Measurements from ENCODE around the gene CNPY1. TPM values are rescaled to one million over a fixed set of nuclear protein-coding genes. Genes with fewer than 3 reads are reported as not detected.
A peak's percentile ranks its signal among the peaks of the same experiment; 100 is the strongest.

Gene CNPY1
- total RNA-seq, 8 experiments from 2014 or later, result 0.17 to 0.46 (median 0.28) TPM; not detected in 5

DNA sequence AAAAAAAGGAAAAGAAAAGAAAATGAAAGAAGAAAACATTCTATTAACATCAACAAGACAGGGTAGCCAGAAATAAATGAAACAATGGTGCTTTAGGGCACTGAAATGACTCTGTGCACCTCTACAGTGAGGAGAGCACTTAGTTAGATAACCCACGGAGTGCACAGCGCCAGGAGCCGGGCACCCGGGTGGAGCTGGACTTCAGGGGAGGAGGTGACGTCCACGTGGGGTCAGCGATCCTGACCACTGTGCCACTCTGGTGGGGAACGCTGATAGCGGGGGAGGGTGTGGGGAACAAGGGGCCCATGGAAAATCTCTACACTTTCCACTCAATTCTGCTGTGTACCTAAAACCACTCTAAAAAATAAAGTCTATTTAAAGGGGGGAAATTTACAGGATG is 15.7 kb upstream of the CNPY1 start:
- Histone ChIP-seq H3K4me3 (no peak overlapping the region), H3K27ac (no peak overlapping the region), H3K4me1 (replicated peaks in 1 of 2) (peaks cover 0 to 6% of the 10 kb centered on the region in 2 donors)
- ATAC-seq (replicated peaks in 6 of 8), result no peak
- in situ Hi-C loops (cut with MboI; ENCODE audit: low pct_unique_long_range_greater_than_20kb in 2 of 9, low sequenced_read_pairs in 9 of 9, unreplicated experiment in 9 of 9), result no loop called here
- 45 to 100% (median 76%) methylated on average over 1 to 9 of the region's 9 CpGs; no CpG with 5 or more reads in 2 of the 10 experiments for WGBS, 10 experiments

DNA sequence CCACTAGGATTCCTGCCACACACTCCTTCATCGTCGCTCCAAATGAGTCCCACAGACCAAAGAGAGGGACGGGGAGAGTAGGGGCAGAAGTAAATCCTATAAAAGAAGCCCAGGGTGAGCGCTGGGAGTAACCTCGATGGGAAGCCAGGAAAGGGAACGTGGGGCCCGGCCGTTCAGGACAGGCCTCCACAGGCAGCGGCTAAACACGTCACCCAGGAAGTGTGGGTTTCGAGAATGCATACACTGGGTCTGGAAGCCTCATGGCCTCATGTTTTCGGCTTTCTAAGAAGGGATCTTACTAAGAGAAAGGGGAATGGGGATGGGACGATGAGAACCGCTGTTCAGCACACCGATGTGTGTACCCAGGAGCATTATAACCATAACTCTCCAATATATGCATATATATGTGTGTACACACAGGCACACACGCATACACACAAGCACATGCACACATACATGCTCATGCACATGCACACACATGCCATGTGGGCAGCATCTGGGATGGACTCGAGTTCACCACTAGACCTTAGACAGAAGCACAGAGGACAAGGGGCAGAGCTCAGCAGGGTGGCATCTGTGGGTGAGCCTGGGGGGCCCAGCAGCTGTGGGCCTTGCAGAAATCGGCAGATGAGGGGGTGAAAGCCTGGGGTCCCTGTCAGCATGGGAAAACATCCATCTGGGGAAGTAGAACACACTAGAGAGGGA is 14.8 kb upstream of the CNPY1 start:
- 0 to 87% (median 51%) methylated on average over 1 to 10 of the region's 18 CpGs; no CpG with 5 or more reads in 4 of the 10 experiments for WGBS, 10 experiments
- peaks cover 0 to 6% of the 10 kb centered on the region in 2 donors for H3K4me1 ChIP-seq (replicated peaks in 1 of 2)
- in situ Hi-C loops (cut with MboI; ENCODE audit: low pct_unique_long_range_greater_than_20kb in 2 of 9, low sequenced_read_pairs in 9 of 9, unreplicated experiment in 9 of 9), result no loop called here
- no peak overlapping the region for H3K27ac ChIP-seq
- no peak for ATAC-seq (replicated peaks in 6 of 8)
- H3K4me3 ChIP-seq, result no peak overlapping the region

DNA sequence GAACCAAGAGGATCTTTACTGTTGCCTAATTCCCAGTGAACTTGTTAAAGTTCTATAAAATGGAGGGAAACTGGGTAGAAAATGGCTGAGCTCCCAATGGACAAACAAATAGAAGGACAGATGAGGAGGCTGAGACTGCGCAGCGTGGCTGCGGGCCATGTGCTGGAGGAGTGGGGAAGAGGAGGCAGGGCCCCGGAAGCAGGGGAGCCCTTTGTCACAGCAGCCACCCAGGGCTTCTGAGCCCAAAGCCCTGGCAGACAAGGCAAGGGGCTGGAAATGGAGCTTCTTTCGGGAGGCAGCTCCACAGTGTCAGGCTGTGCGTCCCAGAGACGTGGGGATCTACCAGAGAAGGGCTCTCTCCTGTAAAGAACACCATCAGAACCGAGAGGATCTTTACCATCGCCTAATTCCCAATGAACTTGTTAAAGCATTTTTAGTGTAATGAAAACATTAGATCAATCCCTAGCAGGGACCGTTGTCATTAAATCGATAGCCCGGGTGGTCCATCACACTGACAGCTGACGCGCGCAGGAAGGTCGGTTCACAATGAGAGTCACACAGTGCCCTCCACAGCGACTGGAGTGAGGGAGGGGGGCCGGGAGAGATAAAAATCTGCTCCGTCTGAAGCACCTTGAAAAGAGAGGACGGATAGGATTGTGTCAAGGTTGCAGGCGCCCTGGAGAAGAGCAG is 14.0 kb upstream of the CNPY1 start:
- WGBS, 10 experiments, result 66 to 100% (median 85%) methylated on average over 2 to 5 of the region's 21 CpGs; no CpG with 5 or more reads in 4 of the 10 experiments
- Histone ChIP-seq H3K4me3 (no peak overlapping the region), H3K4me1 (replicated peaks in 1 of 2) (peaks cover 0 to 6% of the 10 kb centered on the region in 2 donors), H3K27ac (no peak overlapping the region)
- in situ Hi-C loops (cut with MboI; ENCODE audit: low pct_unique_long_range_greater_than_20kb in 2 of 9, low sequenced_read_pairs in 9 of 9, unreplicated experiment in 9 of 9), result no loop called here
- ATAC-seq (replicated peaks in 6 of 8), result peak in 4 of 8 experiments; percentile 19 to 48 (median 45)

DNA sequence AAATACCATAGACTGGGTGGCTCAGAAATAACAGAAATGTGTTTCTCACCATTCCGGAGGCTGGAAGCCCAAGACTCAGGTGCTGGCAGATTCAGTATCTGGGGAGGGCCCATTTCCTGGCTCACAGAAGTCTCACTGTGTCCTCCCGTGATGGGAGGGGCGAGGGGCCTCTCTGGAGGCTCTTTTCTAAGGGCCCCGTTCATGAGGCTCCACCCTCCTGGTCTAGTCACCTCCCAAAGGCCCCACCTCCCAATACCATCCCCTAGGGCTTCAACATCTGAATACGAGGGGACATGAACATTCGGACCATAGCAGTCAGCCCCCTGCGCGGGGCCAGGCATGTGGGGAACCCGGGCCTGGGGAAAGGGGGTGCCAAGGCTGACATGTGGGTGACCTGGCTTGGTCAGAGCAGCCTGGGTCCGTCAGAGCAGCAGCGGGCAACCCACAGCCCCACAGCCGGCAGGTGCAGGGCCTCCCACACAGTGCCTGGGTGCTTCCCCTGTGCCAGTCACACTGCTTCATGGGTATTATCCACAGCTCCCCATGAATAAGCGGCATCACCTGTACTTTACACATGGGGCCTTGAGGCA is 13.3 kb upstream of the CNPY1 start:
- in situ Hi-C loops (cut with MboI; ENCODE audit: low pct_unique_long_range_greater_than_20kb in 2 of 9, low sequenced_read_pairs in 9 of 9, unreplicated experiment in 9 of 9), result no loop called here
- Histone ChIP-seq H3K27ac (no peak overlapping the region), H3K4me3 (no peak overlapping the region), H3K4me1 (replicated peaks in 1 of 2) (peaks cover 0 to 6% of the 10 kb centered on the region in 2 donors)
- no peak for ATAC-seq (replicated peaks in 6 of 8)
- WGBS, 10 experiments, result 40 to 100% (median 81%) methylated on average over 1 to 7 of the region's 13 CpGs; no CpG with 5 or more reads in 5 of the 10 experiments

DNA sequence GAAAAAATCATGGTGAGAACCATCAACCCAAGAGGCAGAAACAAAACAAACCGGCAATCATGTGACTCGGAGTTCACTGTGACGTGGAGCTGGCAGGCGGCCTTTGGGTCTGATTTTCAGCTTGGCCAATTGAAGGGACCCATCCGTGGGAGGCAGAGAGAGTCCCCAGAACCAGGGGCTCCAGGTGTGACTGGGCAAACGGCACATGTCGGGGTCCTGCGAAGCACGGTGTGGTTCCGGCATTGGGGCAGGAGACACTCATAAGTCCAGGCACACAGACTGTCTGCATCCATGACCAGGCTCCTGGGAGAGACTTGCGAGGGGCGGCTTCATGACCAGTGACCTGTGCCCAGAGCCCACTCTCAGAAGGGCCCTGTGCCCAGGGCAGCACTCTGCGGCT is 12.6 kb upstream of the CNPY1 start:
- in situ Hi-C loops (cut with MboI; ENCODE audit: low pct_unique_long_range_greater_than_20kb in 2 of 9, low sequenced_read_pairs in 9 of 9, unreplicated experiment in 9 of 9), result no loop called here
- WGBS, 10 experiments, result 50 to 92% (median 73%) methylated on average over 1 to 8 of the region's 13 CpGs; no CpG with 5 or more reads in 5 of the 10 experiments
- ATAC-seq (replicated peaks in 6 of 8), result no peak
- H3K4me1 ChIP-seq (replicated peaks in 1 of 2), result peaks cover 0 to 6% of the 10 kb centered on the region in 2 donors
- no peak overlapping the region for H3K4me3 ChIP-seq
- no peak overlapping the region for H3K27ac ChIP-seq

DNA sequence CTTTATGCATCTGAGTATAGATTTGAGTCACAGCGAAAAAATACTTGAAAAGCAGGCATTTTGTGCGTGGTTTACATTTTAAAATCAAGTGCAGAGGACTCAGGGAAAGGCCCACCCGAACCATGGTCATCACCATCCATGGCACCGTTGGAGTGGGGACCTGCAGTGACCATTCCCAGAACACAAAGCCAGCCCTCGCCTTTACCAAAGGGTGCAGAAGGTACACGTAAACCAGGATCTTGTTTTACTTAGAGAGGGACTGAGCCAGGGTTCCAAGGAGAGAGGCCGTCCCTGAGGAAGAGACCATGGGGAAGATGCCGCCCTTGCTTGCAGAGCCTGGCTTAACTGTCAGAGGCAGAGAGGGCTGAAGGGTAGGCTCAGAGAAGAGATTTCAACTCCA is 12.0 kb upstream of the CNPY1 start:
- no peak for ATAC-seq (replicated peaks in 6 of 8)

DNA sequence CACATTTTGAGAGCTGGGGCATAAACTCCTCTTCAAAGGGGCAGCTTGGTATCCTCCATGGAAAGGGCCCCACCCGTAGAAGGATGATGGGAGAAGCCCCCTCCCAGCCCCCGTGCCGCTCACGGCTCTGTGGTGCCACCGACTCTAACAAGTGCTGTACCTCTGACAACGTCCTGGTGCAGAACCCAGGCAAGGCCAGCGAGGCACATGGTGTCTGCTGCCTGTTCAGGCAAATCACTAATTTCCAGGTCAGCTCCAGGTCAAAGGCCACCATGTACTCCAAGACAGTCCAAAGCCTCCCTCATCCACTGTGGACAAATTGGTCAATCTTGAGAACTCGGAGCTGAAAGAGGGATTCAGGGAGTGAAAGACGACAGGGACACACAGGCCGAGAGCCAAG is 11.4 kb upstream of the CNPY1 start:
- 40 to 100% (median 100%) methylated on average over 1 to 3 of the region's 10 CpGs; no CpG with 5 or more reads in 7 of the 10 experiments for WGBS, 10 experiments
- in situ Hi-C loops (cut with MboI; ENCODE audit: low pct_unique_long_range_greater_than_20kb in 2 of 9, low sequenced_read_pairs in 9 of 9, unreplicated experiment in 9 of 9), result no loop called here
- Histone ChIP-seq H3K4me3 (no peak overlapping the region), H3K27ac (no peak overlapping the region), H3K4me1 (replicated peaks in 1 of 2) (peaks cover 0 to 6% of the 10 kb centered on the region in 2 donors)
- no peak for ATAC-seq (replicated peaks in 6 of 8)

More for the DNA sequence above, 12.0 kb upstream of the CNPY1 start:
- Histone ChIP-seq H3K27ac (no peak overlapping the region), H3K4me3 (no peak overlapping the region), H3K4me1 (replicated peaks in 1 of 2) (peaks cover 0 to 6% of the 10 kb centered on the region in 2 donors)
- in situ Hi-C loops (cut with MboI; ENCODE audit: low pct_unique_long_range_greater_than_20kb in 2 of 9, low sequenced_read_pairs in 9 of 9, unreplicated experiment in 9 of 9), result no loop called here
- 40 to 100% (median 83%) methylated on average over 1 to 8 of the region's 8 CpGs; no CpG with 5 or more reads in 3 of the 10 experiments for WGBS, 10 experiments

DNA sequence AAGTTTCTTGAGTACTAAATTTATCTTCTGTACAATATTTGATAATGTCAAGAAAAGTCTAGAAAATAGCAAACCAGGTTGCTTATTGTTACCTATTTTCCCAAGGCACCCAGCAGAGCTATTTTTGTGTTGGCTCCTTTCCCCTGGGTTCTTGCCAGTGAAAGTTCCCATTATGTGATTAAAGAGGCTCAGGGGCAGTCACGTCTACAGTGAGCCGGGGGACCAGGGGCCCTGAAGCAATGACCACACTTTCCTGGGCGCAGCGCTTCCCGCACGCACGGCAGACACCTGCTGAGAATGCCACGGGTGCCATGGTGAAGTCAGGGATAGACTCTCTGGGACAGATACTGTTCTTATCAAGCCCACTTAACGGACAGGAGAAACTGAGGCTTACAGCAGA is 10.4 kb upstream of the CNPY1 start:
- no peak for ATAC-seq (replicated peaks in 6 of 8)
- Histone ChIP-seq H3K4me3 (no peak overlapping the region), H3K27ac (no peak overlapping the region), H3K4me1 (replicated peaks in 1 of 2) (peaks cover 0 to 6% of the 10 kb centered on the region in 2 donors)
- 20 to 100% (median 97%) methylated on average over 1 to 6 of the region's 9 CpGs; no CpG with 5 or more reads in 5 of the 10 experiments for WGBS, 10 experiments
- in situ Hi-C loops (cut with MboI; ENCODE audit: low pct_unique_long_range_greater_than_20kb in 2 of 9, low sequenced_read_pairs in 9 of 9, unreplicated experiment in 9 of 9), result no loop called here

DNA sequence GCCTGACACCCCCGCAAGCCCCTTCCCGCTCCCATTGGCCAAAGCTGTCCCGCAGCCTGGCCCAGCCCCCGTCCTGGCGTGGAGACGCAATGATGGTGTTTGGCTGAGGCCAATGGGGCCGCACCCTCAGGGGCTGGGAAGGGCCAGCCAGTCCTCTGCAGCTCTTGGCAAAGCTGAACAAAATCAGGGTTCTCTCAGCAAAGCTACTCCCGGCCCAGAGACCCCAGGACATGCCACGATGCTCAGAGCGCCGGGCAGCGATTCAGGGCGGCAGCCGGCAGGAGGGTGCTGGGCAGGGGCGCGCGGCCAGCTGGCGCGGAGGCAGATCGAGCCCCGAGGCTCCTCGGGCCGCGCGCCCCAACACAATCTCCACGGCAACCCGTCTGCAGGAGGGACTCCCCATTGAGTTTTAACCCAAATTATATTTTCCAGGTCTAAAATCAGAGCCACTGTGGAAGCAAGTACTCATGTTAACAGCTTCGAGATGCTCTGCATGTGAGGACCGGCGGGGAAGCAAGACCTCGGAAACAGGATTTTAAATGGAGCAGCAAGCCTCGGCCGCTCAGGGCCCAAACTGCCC is 8.8 kb upstream of the CNPY1 start:
- in situ Hi-C loops (cut with MboI; ENCODE audit: low pct_unique_long_range_greater_than_20kb in 2 of 9, low sequenced_read_pairs in 9 of 9, unreplicated experiment in 9 of 9), result no loop called here
- peaks cover 0 to under 1% of the 10 kb centered on the region in 2 donors for H3K4me1 ChIP-seq (replicated peaks in 1 of 2)
- H3K27ac ChIP-seq, result no peak overlapping the region
- H3K4me3 ChIP-seq, result no peak overlapping the region
- 62 to 100% (median 75%) methylated on average over 1 to 15 of the region's 33 CpGs; no CpG with 5 or more reads in 5 of the 10 experiments for WGBS, 10 experiments
- ATAC-seq (replicated peaks in 6 of 8), result no peak

DNA sequence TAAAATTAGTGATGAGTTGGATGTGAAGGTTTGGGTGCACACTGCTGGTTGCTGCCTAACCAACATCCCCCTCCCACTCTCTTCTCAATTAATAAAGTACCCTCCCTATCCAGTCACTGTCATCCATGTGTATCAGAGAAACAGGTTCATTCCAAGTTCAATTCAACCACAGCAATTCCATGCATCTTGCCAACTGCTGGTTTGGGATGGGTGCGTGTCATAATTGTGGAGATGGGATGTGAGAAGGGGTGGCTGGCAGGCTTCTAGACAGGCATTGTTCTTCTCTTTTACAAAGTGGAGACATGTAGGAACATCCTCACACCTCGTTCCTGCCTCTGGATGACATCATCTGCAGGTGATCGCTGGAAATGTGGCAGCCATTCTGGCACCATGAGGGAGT is 7.5 kb upstream of the CNPY1 start:
- in situ Hi-C loops (cut with MboI; ENCODE audit: low pct_unique_long_range_greater_than_20kb in 2 of 9, low sequenced_read_pairs in 9 of 9, unreplicated experiment in 9 of 9), result no loop called here
- Histone ChIP-seq H3K4me1 (replicated peaks in 1 of 2) (no peaks in the 10 kb centered on the region), H3K4me3 (no peak overlapping the region), H3K27ac (no peak overlapping the region)
- 40 to 100% (median 50%) methylated on average over 1 to 3 of the region's 3 CpGs; no CpG with 5 or more reads in 3 of the 10 experiments for WGBS, 10 experiments
- ATAC-seq (replicated peaks in 6 of 8), result no peak

DNA sequence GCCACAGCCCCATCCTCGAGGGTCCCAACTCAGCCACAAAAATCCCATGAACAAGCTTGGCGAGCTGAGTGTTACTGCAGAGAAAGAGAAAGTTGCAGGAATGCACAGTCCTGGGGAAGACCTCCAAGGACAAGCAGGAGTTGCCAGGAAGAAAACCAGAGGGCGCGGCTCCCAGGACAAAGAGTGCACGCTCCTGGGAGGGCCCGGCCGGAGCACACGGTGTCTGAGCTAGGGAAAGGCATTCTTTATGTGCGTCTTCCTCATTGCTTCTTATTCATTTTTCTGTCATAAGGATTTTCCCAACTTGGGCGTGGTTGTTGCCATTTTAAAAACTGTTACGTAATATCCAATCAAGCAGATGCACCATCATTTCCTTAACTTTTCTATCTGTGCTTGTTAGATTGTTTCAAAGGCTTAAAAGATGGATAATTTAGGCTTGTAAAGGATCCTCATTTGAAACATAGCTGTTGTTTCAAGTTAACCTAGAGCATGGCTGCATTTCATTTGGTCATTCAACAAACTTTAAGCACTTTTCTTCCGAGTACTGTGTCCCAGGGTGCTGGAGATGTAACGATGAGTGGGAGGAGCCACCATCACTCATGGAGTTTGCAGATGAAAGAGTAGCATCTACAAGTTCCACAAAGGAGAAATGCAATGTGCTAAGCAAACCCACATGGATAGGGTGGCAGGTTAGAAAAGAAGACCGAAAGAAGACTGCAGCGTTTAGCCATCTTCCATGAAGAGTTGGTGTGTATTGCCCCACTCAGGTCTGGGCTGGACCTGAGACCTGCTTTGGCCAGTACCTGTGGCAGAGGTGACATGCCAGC is 5.6 kb upstream of the CNPY1 start:
- peak in 4 of 8 experiments; percentile 43 to 95 (median 77) for ATAC-seq (replicated peaks in 6 of 8)
- 0 to 80% (median 60%) methylated on average over 1 to 10 of the region's 15 CpGs; no CpG with 5 or more reads in 1 of the 10 experiments for WGBS, 10 experiments
- in situ Hi-C loops (cut with MboI; ENCODE audit: low pct_unique_long_range_greater_than_20kb in 2 of 9, low sequenced_read_pairs in 9 of 9, unreplicated experiment in 9 of 9), result no loop called here
- Histone ChIP-seq H3K4me3 (no peak overlapping the region), H3K4me1 (replicated peaks in 1 of 2) (peaks cover 0 to 8% of the 10 kb centered on the region in 2 donors), H3K27ac (no peak overlapping the region)

DNA sequence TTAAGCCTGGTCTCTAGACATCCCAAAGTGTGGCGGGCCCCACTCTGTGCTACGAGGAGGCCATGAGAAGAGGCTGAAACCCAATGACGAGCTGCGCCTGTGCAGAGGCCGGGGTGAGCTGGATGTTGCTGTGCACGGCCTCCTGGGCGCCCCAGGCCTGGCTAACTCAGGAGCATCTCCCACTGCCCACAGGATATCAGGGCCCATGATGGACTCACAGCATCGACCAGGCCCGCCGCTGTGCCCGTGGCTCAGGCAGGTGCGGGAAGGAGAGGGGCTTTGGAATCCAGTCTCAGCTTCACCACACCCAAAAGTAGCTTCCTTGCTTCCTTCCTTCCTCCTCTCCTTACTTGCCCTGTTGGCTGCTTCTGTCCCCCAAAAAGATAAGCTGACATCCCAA is 4.6 kb upstream of the CNPY1 start:
- 57 to 100% (median 87%) methylated on average over 3 to 8 of the region's 12 CpGs; no CpG with 5 or more reads in 6 of the 10 experiments for WGBS, 10 experiments
- in situ Hi-C loops (cut with MboI; ENCODE audit: low pct_unique_long_range_greater_than_20kb in 2 of 9, low sequenced_read_pairs in 9 of 9, unreplicated experiment in 9 of 9), result no loop called here
- no peak overlapping the region for H3K4me3 ChIP-seq
- H3K27ac ChIP-seq, result no peak overlapping the region
- peaks cover 0 to 8% of the 10 kb centered on the region in 2 donors for H3K4me1 ChIP-seq (replicated peaks in 1 of 2)
- no peak for ATAC-seq (replicated peaks in 6 of 8)

Data from motor neuron (in vitro differentiated cells).